GM12864 (cell line): ENCODE results near the gene LMBR1L.

Experiments
- DNase-seq: peaks from one replicate; pipeline ENCODE4 v3.0.0-alpha.2; 2011; ENCODE audit warnings: low read depth
- H3K4me3 ChIP-seq: 2 replicates; pipeline ENCODE4 v1.5.1; 2011; ENCODE audit warnings: mild to moderate bottlenecking, low read depth, low read length, control low read depth
- TF ChIP-seq, protein P1 (sequence below): IDR thresholded peaks from 2 replicates; pipeline ENCODE4 v1.5.1; 2011; ENCODE audit warnings: low read depth, mild to moderate bottlenecking, moderate library complexity, low read length, control low read depth, inconsistent platforms; ENCODE audit errors: missing control alignments

Gene LMBR1L

DNA sequence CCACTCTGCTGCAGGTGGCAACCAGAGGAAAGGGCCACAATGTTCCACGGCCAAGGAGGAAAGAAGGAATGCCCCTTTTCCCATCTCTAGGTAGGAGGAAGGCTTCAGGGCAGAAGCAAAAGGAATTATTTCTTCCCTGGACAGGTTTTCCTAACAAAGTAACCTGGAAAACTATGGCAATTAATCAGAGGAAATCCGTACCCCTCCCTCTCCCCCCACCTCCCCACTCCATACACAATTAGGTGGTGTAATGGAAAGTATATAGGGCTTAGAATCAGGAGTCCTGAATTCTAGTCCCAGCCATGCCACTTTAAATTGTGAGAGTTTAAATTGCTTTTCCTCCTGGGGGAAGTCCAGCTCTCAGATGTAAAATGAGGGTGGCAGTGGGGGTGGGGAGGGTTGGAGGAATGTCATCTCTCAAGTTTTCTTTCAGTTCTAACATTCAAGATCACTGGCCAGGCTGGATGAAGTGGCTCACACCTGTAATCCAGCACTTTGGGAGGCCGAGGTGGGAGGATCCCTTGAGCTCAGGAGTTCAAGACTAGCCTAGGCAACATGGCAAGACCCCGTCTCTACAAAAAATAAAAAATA, 17.7 kb downstream of the LMBR1L start:
- TF ChIP-seq, protein P1, sequence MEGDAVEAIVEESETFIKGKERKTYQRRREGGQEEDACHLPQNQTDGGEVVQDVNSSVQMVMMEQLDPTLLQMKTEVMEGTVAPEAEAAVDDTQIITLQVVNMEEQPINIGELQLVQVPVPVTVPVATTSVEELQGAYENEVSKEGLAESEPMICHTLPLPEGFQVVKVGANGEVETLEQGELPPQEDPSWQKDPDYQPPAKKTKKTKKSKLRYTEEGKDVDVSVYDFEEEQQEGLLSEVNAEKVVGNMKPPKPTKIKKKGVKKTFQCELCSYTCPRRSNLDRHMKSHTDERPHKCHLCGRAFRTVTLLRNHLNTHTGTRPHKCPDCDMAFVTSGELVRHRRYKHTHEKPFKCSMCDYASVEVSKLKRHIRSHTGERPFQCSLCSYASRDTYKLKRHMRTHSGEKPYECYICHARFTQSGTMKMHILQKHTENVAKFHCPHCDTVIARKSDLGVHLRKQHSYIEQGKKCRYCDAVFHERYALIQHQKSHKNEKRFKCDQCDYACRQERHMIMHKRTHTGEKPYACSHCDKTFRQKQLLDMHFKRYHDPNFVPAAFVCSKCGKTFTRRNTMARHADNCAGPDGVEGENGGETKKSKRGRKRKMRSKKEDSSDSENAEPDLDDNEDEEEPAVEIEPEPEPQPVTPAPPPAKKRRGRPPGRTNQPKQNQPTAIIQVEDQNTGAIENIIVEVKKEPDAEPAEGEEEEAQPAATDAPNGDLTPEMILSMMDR, result no peak
- no peak for DNase-seq
- no peak overlapping the region for H3K4me3 ChIP-seq

- DNase-seq, result no peak
- TF ChIP-seq, protein P1, result peak; percentile 64
- H3K4me3 ChIP-seq, result no peak overlapping the region
Measured at GRCh38 chr12:49092086-49092815, 18.4 kb downstream of the LMBR1L start.

- TF ChIP-seq, protein P1, result no peak
- H3K4me3 ChIP-seq, result no peak overlapping the region
- no peak for DNase-seq
Measured at GRCh38 chr12:49091836-49092085, 18.9 kb downstream of the LMBR1L start.

GRCh38 chr12:49091056-49091835, 19.4 kb downstream of the LMBR1L start:
- H3K4me3 ChIP-seq, result no peak overlapping the region
- no peak for DNase-seq
- TF ChIP-seq, protein P1, result no peak

GRCh38 chr12:49089821-49090773, 20.6 kb downstream of the LMBR1L start:
- DNase-seq, result no peak
- peak overlapping the region; percentile 42 for H3K4me3 ChIP-seq
- TF ChIP-seq, protein P1, result peak; percentile 44

GRCh38 chr12:49088932-49089330, 21.7 kb downstream of the LMBR1L start:
- DNase-seq, result no peak

More at GRCh38 chr12:49088932-49089330, 21.7 kb downstream of the LMBR1L start:
- no peak overlapping the region for H3K4me3 ChIP-seq
- TF ChIP-seq, protein P1, result no peak
